DLD1 (cell line): ENCODE results near the gene GRM6.

Experiments used
- in situ Hi-C: cut with HindIII; loops from 2 replicates; pipeline ENCODE4 v1.10.0; 2017; ENCODE audit warnings: low sequenced_read_pairs

Gene GRM6

DNA sequence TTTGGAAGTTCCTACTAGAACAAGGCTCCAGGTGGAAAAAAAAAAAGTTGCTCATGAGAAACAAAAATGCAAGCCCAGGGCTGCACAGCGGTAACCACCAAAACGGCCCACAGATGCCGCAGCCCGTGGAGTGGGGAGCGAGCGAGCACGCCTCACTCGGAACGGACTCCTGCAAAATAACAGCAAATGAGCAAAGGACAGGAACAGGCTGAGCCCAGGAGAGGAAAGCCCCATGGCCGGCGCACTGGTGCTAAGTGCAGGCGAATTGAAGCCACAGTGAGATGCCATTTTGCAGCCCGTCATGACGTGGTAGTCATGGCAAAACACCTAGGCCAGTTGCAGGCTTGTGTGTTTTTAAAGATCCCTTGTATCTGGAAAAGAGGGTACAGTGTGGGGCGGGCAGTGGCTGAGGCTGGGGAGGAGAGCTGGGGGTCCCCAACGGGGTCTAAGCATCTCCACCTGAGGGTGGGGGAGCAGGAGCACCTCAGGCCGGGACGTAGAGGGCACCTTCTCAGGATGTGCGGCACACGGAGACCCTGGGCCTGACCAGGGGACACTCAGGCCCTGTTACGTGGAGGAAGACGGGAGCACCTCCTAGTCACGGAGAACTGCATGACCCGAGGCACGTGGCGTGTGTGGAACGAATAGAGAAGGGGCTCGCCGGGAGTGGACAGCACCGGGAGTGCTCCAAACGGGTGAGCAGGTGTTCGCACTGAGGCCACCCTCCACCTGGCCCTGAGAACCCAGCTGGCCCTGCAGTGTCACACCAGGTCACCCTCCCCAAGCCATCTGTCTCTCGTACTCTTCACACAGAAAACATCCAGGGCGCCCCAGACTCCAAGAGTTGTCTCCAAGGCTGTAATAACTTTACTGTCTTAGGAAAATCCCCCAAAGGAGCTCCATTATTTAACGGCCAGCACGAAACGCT lies 10.7 kb downstream of the GRM6 start:
- in situ Hi-C loops: no loop called here

GRCh38 chr5:178983728-178984127 lies 11.4 kb downstream of the GRM6 start:
- in situ Hi-C loops: no loop called here

GRCh38 chr5:178982941-178983340 lies 12.2 kb downstream of the GRM6 start:
- in situ Hi-C loops: no loop called here

DNA sequence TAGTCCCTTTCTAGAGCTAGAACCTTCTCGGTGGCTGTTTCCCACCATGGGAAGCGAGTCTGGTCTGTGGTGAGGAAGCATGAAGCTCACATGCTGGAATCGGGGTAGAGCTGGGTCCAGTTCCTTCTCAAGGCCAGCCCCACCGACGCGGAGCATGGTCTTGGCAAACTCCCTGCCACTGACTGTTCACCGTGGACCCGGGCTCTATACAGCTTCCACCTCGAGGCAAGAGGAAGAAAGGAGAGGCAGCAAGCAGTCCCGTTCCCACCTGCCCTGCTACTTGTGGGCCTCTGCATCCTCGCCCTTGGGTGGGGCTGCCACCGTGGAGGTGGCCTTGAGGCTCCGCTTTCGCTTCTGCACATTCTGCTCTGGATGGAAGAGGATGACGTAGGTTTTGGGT lies 13.7 kb downstream of the GRM6 start:
- in situ Hi-C loops: no loop called here

- in situ Hi-C loops: no loop called here
Measured at GRCh38 chr5:178965465-178966055, 29.6 kb downstream of the GRM6 start.

DNA sequence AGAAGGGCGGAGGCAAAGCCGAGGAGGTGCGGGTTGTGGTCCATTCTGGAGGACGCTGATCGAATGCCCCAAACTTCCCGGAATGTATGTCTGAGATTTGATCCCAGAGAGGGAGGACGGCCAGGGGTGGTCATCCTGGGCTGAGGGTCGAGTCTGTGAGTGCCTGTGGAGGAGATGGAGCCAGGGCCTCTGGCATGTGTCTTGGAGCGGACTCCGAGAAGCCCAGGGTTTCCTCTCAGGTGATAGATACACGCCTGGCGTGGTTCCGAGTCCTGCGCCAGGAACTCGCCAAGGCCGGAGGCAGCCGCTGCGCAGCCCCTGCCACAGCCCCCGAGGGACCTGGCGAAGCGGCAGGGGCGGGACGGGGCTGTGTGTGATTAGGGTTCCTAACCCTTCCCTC lies 53.8 kb downstream of the GRM6 start:
- in situ Hi-C loops: no loop called here

GRCh38 chr5:178940569-178941360 lies 54.4 kb downstream of the GRM6 start, which contains the start of gene ZNF454:
ZNF454 (plus strand) TSS chr5:178941198; CDS start chr5:178942792, 1,594 bp downstream.
- in situ Hi-C loops: no loop called here

DNA sequence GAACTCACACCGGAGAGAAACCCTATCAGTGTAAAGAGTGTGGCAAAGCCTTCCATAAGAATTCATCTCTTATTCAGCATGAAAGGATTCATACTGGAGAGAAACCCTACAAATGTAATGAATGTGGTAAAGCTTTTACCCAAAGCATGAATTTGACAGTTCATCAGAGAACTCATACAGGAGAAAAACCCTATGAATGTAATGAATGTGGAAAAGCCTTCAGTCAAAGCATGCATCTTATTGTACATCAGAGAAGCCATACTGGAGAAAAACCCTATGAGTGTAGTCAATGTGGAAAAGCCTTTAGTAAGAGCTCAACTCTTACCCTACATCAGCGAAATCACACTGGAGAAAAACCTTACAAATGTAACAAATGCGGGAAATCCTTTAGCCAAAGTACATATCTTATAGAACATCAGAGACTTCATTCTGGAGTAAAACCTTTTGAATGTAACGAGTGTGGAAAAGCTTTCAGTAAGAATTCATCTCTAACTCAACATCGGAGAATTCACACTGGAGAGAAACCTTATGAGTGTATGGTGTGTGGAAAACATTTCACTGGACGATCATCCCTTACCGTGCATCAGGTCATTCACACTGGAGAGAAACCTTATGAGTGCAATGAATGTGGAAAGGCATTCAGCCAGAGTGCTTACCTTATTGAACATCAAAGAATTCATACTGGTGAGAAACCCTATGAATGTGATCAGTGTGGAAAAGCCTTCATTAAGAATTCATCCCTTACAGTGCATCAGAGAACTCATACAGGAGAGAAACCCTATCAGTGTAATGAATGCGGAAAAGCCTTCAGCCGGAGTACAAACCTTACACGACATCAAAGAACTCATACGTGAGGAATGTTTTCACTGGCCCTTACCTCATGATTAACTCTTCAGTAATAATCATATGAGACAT lies 63.0 kb downstream of the GRM6 start:
- in situ Hi-C loops: no loop called here
